Testis (tissue), 2 donors: ENCODE results near the gene HNF1B.

Experiments
- CTCF ChIP-seq, 3 experiments: fragments of 450-650 bp in 2 of 3; fragments of 200-600 bp in 1 of 3; sonication (generic) in 1 of 3; IDR thresholded peaks; one replicate each; pipeline ENCODE4 v1.5.1; 2016 to 2019; ENCODE audit warnings: antibody characterized with exemption in 3 of 3, mild to moderate bottlenecking in 2 of 3, moderate library complexity in 1 of 3
- POLR2A ChIP-seq: fragments of 450-650 bp; IDR thresholded peaks from one replicate; pipeline ENCODE4 v1.6.1; 2017; ENCODE audit warnings: antibody characterized with exemption, mild to moderate bottlenecking, moderate library complexity

- no peak for TF ChIP-seq CTCF (IDR thresholded peaks at IDR 0.05)
- no peak for TF ChIP-seq POLR2A
Measured at GRCh38 chr17:37764383-37764782, 19.5 kb upstream of the HNF1B start.
